Aorta (tissue), 5 donors: ENCODE results near the gene SERPINB6. TPM values are rescaled to one million over a fixed set of nuclear protein-coding genes. Genes with fewer than 3 reads are reported as not detected.
"Not testable (repeated sequence)": the region's sequence is repeated elsewhere in the genome, so short reads cannot be mapped to it uniquely, and the experiment has no call there.

ENCODE experiments used
- ATAC-seq: fragments of 200-7000 bp; cut with Tn5 transposase; one replicate; pipeline ENCODE4 v1.9.1; 2022; ENCODE audit warnings: moderate library complexity; ENCODE audit not compliant: low FRiP score
- DNase-seq, 2 donors: peaks; one replicate each; pipeline ENCODE4 v3.0.0-alpha.2; 2020
- H3K27ac ChIP-seq, 2 donors: one replicate each; pipeline ENCODE4 v1.5.1; 2013; ENCODE audit warnings: low read length in 2 of 2, mild to moderate bottlenecking in 2 of 2, moderate library complexity in 2 of 2, control low read depth in 1 of 2, inconsistent platforms in 1 of 2, low read depth in 1 of 2
- H3K27me3 ChIP-seq, 2 donors: one replicate each; pipeline ENCODE4 v1.6.1; 2013; ENCODE audit warnings: control low read depth in 1 of 2, low read length in 1 of 2, mild to moderate bottlenecking in 1 of 2, moderate library complexity in 1 of 2; ENCODE audit not compliant: insufficient read depth in 2 of 2, control insufficient read depth in 1 of 2
- H3K36me3 ChIP-seq, 2 donors: one replicate each; pipeline ENCODE4 v1.6.1; 2013; ENCODE audit warnings: control low read depth in 1 of 2, low read length in 1 of 2, mild to moderate bottlenecking in 1 of 2; ENCODE audit not compliant: insufficient read depth in 2 of 2, control insufficient read depth in 1 of 2
- H3K4me1 ChIP-seq, 2 donors: one replicate each; pipeline ENCODE4 v1.6.1; 2013; ENCODE audit warnings: low read length in 2 of 2, control low read depth in 1 of 2, mild to moderate bottlenecking in 1 of 2, moderate library complexity in 1 of 2; ENCODE audit not compliant: insufficient read depth in 2 of 2, control insufficient read depth in 1 of 2
- H3K4me3 ChIP-seq, 2 donors: one replicate each; pipeline ENCODE4 v1.5.1; 2013; ENCODE audit warnings: low read length in 2 of 2, control low read depth in 1 of 2, mild to moderate bottlenecking in 1 of 2
- H3K9me3 ChIP-seq: one replicate; pipeline ENCODE4 v1.6.1; 2013; ENCODE audit warnings: mild to moderate bottlenecking, low read length; ENCODE audit not compliant: control insufficient read depth
- WGBS, 2 donors: extraction: QIAGEN DNeasy Blood & Tissue Kit; methylation state at CpG; one replicate each; pipeline ENCODE4 v1.1.7; 2013; 5-methylcytosine and 5-hydroxymethylcytosine counted together
- intact Hi-C, 2 donors: fragments of 100-400 bp; cut with DNase I; formaldehyde crosslinking; loops; one replicate each; pipeline versions ENCODE4 v1.14.2 to v1.15.0; 2022
- polyA plus RNA-seq, 2 donors: library from polyadenylated mRNA; stranded (reverse); fragments of 200-250 nt; gene quantifications; one replicate each; pipeline ENCODE4 v1.2.3, GENCODE V29; 2013
- total RNA-seq, 2 donors: library from RNA; stranded (reverse); fragmentation: NEBNext Ultra II Directional; extraction: Animal tissue kit (Norgen Biotek cat#: 25700); gene quantifications; one replicate each; pipeline ENCODE4 v1.2.1, GENCODE V29; 2021
- donor health status: healthy with polysubstance abuse.
- donor health status: Bipolar disorder and iron deficiency.
- donor health status: DM: no; HTN: no; CAD: no.
- donor health status: DM: no; HTN: no; CAD: no.
- donor health status: DM: yes; HTN: yes; CAD: no.

Gene SERPINB6
- total and polyA plus RNA-seq, 4 donors, result 111 to 243 (median 153) TPM

GRCh38 chr6:2998249-2998997 lies 27.1 kb upstream of the SERPINB6 start:
- intact Hi-C loops, H3K4me1 ChIP-seq, H3K9me3 ChIP-seq, H3K27me3 ChIP-seq, H3K36me3 ChIP-seq, H3K4me3 ChIP-seq, DNase-seq: not testable (repeated sequence)
- H3K27ac ChIP-seq, result peak overlapping the region in 1 of 2 donors; percentile 42
- peak; percentile 93 for ATAC-seq
- WGBS, 2 donors, result 2 to 4% methylated on average over 9 to 12 of the region's 16 CpGs

GRCh38 chr6:2993755-2994317 lies 22.5 kb upstream of the SERPINB6 start:
- no peak overlapping the region for H3K4me3 ChIP-seq
- H3K9me3 ChIP-seq, result no peaks in the 10 kb centered on the region
- no peaks in the 10 kb centered on the region for H3K36me3 ChIP-seq
- no peak overlapping the region for H3K27ac ChIP-seq
- no peak for DNase-seq
- no peaks in the 10 kb centered on the region for H3K4me1 ChIP-seq
- ATAC-seq, result no peak
- 92 to 95% methylated on average over 4 of the region's 4 CpGs for WGBS, 2 donors
- intact Hi-C loops, result no loop called here
- no peaks in the 10 kb centered on the region for H3K27me3 ChIP-seq

GRCh38 chr6:2992330-2992979 lies 21.1 kb upstream of the SERPINB6 start:
- H3K27ac ChIP-seq, result no peak overlapping the region
- intact Hi-C loops, result no loop called here
- ATAC-seq, result no peak
- peaks cover 0 to 3% of the 10 kb centered on the region in 2 donors for H3K4me1 ChIP-seq
- H3K27me3 ChIP-seq, result no peaks in the 10 kb centered on the region
- 94% methylated on average over 6 of the region's 6 CpGs for WGBS, 2 donors
- H3K9me3 ChIP-seq, result no peaks in the 10 kb centered on the region
- H3K4me3 ChIP-seq, result no peak overlapping the region
- no peak for DNase-seq
- no peaks in the 10 kb centered on the region for H3K36me3 ChIP-seq

- H3K9me3 ChIP-seq, result no peaks in the 10 kb centered on the region
- peaks cover 0 to 3% of the 10 kb centered on the region in 2 donors for H3K4me1 ChIP-seq
- no peak for ATAC-seq
- 1 to 2% methylated on average over 10 of the region's 10 CpGs for WGBS, 2 donors
- H3K4me3 ChIP-seq, result peak overlapping the region; percentile 52 to 94
- intact Hi-C loops, result no loop called here
- DNase-seq, result no peak
- H3K36me3 ChIP-seq, result no peaks in the 10 kb centered on the region
- H3K27me3 ChIP-seq, result no peaks in the 10 kb centered on the region
- H3K27ac ChIP-seq, result peak overlapping the region; percentile 79 to 99
Measured at GRCh38 chr6:2990932-2991506, 19.7 kb upstream of the SERPINB6 start.

- intact Hi-C loops, result no loop called here
Measured at GRCh38 chr6:2990248-2990931, 19.0 kb upstream of the SERPINB6 start.

GRCh38 chr6:2989332-2990247 lies 18.2 kb upstream of the SERPINB6 start:
- Histone ChIP-seq H3K36me3 (no peaks in the 10 kb centered on the region), H3K27me3 (no peaks in the 10 kb centered on the region), H3K4me3 (peak overlapping the region; percentile 93 to 94), H3K4me1 (peaks cover 0 to 3% of the 10 kb centered on the region in 2 donors), H3K27ac (peak overlapping the region; percentile 78 to 99), H3K9me3 (no peaks in the 10 kb centered on the region)
- intact Hi-C loops, result loop anchor here (2.0 to 5.0 kb wide), 3 partner anchors 19 to 147 kb away; partner anchors contain the start of genes SERPINB1 (in 1 of the 2) and SERPINB6 (in 1 of the 2)
- 0% methylated on average over 22 of the region's 22 CpGs for WGBS, 2 donors
- DNase-seq (peak; percentile 85 to 87), ATAC-seq (peak; percentile 86)

More at GRCh38 chr6:2990248-2990931, 19.0 kb upstream of the SERPINB6 start:
- ATAC-seq, result no peak
- Histone ChIP-seq H3K9me3 (no peaks in the 10 kb centered on the region), H3K27ac (peak overlapping the region; percentile 62 to 99), H3K27me3 (no peaks in the 10 kb centered on the region), H3K36me3 (no peaks in the 10 kb centered on the region), H3K4me3 (peak overlapping the region; percentile 93 to 94), H3K4me1 (peaks cover 0 to 3% of the 10 kb centered on the region in 2 donors)
- 1% methylated on average over 19 of the region's 19 CpGs for WGBS, 2 donors
- no peak for DNase-seq

- no peaks in the 10 kb centered on the region for H3K9me3 ChIP-seq
- peak; percentile 97 for DNase-seq
- peak; percentile 94 for ATAC-seq
- H3K4me3 ChIP-seq, result peak overlapping the region; percentile 86 to 93
- no peaks in the 10 kb centered on the region for H3K27me3 ChIP-seq
- no peaks in the 10 kb centered on the region for H3K36me3 ChIP-seq
- WGBS, 2 donors, result 0% methylated on average over 58 to 64 of the region's 64 CpGs
- intact Hi-C loops, result loop anchor here (2.0 to 5.0 kb wide), 3 partner anchors 18 to 146 kb away; partner anchors contain the start of genes SERPINB1 (in 1 of the 2) and SERPINB6 (in 1 of the 2)
- peak overlapping the region; percentile 78 to 88 for H3K27ac ChIP-seq
- peaks cover 0 to 3% of the 10 kb centered on the region in 2 donors for H3K4me1 ChIP-seq
Measured at GRCh38 chr6:2988426-2989331, 17.3 kb upstream of the SERPINB6 start.
